ENCODE results near the gene NDUFB2. TPM values are rescaled to one million over a fixed set of nuclear protein-coding genes. Genes with fewer than 3 reads are reported as not detected.
A peak's percentile ranks its signal among the peaks of the same experiment; 100 is the strongest.

NDUFB2 gene
- polyA plus RNA-seq, 1 experiment = 289 TPM

DNA sequence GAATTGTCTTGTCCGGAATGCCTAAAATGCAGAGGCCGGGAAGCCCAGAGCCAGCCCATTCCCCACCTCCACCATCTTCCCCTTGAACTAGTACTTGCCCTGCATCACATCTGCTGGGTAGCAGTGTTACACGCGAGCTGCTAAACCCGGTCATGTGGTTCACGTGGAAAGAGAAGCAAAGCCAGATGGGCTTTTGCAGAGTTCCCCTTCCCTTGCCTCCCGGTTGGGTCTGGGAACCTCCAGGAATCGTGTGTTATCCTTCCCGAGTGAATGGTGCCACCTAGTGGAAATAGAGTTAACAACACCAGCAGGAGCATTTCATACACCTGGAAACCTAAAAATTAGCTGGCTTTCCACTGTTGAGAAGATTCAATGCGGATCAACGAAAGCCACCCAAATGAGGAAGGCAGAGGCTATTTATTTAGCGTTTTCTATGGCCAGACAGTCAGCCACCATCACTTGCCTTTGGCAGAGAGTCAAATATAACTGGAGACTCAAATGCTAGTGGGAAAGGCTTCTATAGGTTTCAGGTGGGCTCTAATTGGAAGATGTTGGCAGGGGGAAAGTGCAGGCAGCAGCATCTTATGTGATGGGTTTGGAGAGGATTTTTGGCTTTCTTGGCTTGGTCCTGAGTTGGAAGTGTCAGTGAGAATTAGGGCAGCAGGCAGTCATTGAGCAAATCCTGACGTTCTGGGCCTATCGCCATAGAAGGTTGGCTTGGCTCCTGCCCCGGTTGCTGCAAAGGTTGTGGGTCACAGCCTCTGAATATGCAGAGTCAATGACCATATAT lies 43.0 kb upstream of the NDUFB2 start:
- TF ChIP-seq, protein P1, sequence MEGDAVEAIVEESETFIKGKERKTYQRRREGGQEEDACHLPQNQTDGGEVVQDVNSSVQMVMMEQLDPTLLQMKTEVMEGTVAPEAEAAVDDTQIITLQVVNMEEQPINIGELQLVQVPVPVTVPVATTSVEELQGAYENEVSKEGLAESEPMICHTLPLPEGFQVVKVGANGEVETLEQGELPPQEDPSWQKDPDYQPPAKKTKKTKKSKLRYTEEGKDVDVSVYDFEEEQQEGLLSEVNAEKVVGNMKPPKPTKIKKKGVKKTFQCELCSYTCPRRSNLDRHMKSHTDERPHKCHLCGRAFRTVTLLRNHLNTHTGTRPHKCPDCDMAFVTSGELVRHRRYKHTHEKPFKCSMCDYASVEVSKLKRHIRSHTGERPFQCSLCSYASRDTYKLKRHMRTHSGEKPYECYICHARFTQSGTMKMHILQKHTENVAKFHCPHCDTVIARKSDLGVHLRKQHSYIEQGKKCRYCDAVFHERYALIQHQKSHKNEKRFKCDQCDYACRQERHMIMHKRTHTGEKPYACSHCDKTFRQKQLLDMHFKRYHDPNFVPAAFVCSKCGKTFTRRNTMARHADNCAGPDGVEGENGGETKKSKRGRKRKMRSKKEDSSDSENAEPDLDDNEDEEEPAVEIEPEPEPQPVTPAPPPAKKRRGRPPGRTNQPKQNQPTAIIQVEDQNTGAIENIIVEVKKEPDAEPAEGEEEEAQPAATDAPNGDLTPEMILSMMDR (IDR thresholded peaks at IDR 0.05; ENCODE audit: insufficient read depth, low read depth, low read length) = peak; percentile 84
- DNase-seq (ENCODE audit: low read depth) = no peak
- Histone ChIP-seq H3K27me3 (ENCODE audit: control insufficient read depth, insufficient read depth, low read length) (no peaks in the 10 kb centered on the region), H3K4me3 (ENCODE audit: low read depth, low read length) (no peak overlapping the region), H3K36me3 (ENCODE audit: control insufficient read depth, insufficient read depth, low read length) (no peaks in the 10 kb centered on the region)
- POLR2A ChIA-PET = no interaction called here
- CTCF ChIA-PET = interaction anchor here (0.6 to 6.1 kb wide), 27 partner anchors 10 to 264 kb away, joined by 3 to 103 read pairs (median 4); no protein-coding TSS in a partner anchor

DNA sequence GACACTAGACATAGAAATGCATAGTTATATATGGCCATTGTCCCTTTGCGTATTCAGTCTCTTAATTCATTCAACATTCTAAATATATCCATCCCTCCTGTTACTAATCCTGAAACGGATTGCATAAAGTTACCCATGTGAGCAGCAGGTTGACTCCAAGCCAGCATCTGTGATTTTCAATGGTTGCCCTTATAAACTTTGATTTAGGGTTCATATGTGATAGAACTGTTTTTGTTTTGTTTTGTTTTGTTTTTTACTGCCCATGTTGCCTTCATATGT lies 42.5 kb upstream of the NDUFB2 start:
- DNase-seq (ENCODE audit: low read depth) = no peak
- TF ChIP-seq, protein P1 (IDR thresholded peaks at IDR 0.05; ENCODE audit: insufficient read depth, low read depth, low read length) = no peak
- Histone ChIP-seq H3K4me3 (ENCODE audit: low read depth, low read length) (no peak overlapping the region), H3K36me3 (ENCODE audit: control insufficient read depth, insufficient read depth, low read length) (no peaks in the 10 kb centered on the region), H3K27me3 (ENCODE audit: control insufficient read depth, insufficient read depth, low read length) (no peaks in the 10 kb centered on the region)
- CTCF ChIA-PET = interaction anchor here (1.0 to 6.1 kb wide), 18 partner anchors 10 to 180 kb away, joined by 3 to 103 read pairs (median 4); no protein-coding TSS in a partner anchor
- POLR2A ChIA-PET = no interaction called here

DNA sequence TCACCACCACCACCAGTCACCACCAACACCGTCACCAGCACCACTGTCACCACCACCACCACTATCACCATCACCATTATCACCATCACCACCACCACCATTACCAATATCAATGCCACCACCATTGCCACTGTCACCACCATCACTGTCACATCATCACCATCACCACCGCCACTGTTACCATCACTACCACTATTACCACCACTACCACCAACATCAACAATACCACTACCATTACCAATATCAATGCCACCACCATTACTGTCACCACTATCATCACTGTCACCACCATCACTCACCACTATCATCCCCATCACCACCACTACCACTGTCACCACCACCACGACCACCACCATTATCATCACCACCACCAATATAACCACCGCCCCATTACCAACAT lies 41.8 kb upstream of the NDUFB2 start:
- CTCF ChIA-PET = interaction anchor here (1.5 to 6.1 kb wide), 2 partner anchors 32 to 140 kb away, joined by 4 to 103 read pairs; no protein-coding TSS in a partner anchor
- DNase-seq (ENCODE audit: low read depth) = no peak

DNA sequence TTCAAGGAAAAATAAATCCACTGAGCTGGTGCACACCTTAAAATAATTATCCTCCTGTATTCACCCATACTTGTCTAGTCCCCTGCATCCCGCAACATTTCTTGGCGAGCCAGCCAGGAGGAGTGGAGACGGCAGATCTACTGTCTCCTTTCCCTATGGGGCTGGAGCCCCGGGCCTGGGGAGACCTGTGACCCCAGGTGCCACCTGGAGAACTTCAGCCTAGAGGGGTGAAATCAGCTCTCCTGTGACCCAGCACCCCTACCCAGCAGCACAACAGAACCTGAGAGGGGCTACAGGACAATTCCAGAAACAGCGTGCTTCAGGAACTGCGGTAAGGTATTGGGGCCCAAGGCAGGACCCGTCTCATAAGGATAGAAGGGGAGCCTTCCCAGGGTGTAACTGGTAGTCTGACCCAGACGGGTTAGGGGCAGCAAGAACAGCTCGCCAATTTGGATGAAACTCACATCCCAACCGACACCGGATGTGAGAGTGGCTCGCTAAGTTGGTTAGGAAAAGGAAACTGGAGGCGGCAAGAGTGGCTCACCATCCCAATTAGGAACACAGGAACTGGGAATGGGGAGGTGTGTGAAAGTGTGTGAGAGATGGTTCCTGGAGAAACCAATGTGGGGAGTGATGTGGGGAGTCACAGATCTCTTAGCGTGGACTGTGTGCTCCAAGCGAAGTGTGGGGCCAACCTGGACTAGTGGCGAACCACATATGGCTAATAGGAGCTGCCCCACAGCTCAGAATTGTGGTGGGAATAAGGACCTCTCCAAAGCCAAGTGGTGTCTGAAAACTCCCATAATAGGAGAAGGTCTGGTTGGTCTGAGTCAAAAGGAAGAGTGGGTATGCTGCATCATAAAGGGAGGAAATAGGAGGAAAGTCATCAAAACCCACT lies 40.7 kb upstream of the NDUFB2 start:
- ChIA-PET CTCF (interaction anchor here (1.5 to 2.6 kb wide), 4 partner anchors 120 to 181 kb away, joined by 4 to 28 read pairs (median 4); no protein-coding TSS in a partner anchor), POLR2A (no interaction called here)
- Histone ChIP-seq H3K36me3 (ENCODE audit: control insufficient read depth, insufficient read depth, low read length) (no peaks in the 10 kb centered on the region), H3K4me3 (ENCODE audit: low read depth, low read length) (no peak overlapping the region), H3K27me3 (ENCODE audit: control insufficient read depth, insufficient read depth, low read length) (no peaks in the 10 kb centered on the region)
- TF ChIP-seq, protein P1 (IDR thresholded peaks at IDR 0.05; ENCODE audit: insufficient read depth, low read depth, low read length) = no peak
- no peak for DNase-seq (ENCODE audit: low read depth)

More for the DNA sequence above, 41.8 kb upstream of the NDUFB2 start:
- H3K4me3 ChIP-seq (ENCODE audit: low read depth, low read length) = no peak overlapping the region
- H3K27me3 ChIP-seq (ENCODE audit: control insufficient read depth, insufficient read depth, low read length) = no peaks in the 10 kb centered on the region
- POLR2A ChIA-PET = no interaction called here
- H3K36me3 ChIP-seq (ENCODE audit: control insufficient read depth, insufficient read depth, low read length) = no peaks in the 10 kb centered on the region
- TF ChIP-seq, protein P1 (IDR thresholded peaks at IDR 0.05; ENCODE audit: insufficient read depth, low read depth, low read length) = no peak

Measured in BJ (cell line).